ENCODE data around the gene NOD1.

- TF ChIP-seq POLR2A (IDR thresholded peaks at IDR 0.05) (no peak), CTCF (IDR thresholded peaks at IDR 0.05) (peak in 1 of 7 experiments; percentile 9), EP300 (IDR thresholded peaks at IDR 0.05) (peak; percentile 93), POLR2AphosphoS5 (IDR thresholded peaks at IDR 0.05) (peak; percentile 56 to 92 (median 83))
These were observed 9.3 kb downstream of the NOD1 start for GRCh38 chr7:30469303-30469702.
